Fibroblast of lung (primary cell): ENCODE results near the gene SPACA4.

Source experiments
- EZH2 ChIP-seq: IDR thresholded peaks from 2 replicates; pipeline ENCODE4 v1.5.1; 2012; ENCODE audit warnings: low read length, control low read depth, mild to moderate bottlenecking; ENCODE audit errors: missing control alignments
- TF ChIP-seq, protein P1 (sequence below), 2 donors: IDR thresholded peaks in 1 of 2; conservative IDR thresholded peaks in 1 of 2; 1 replicate in 1 of 2; 2 replicates in 1 of 2; pipeline ENCODE4 v1.5.1; 2011 to 2012; ENCODE audit warnings: low read length in 2 of 2, control low read depth in 1 of 2, inconsistent platforms in 1 of 2, low read depth in 1 of 2, mild to moderate bottlenecking in 1 of 2

DNA sequence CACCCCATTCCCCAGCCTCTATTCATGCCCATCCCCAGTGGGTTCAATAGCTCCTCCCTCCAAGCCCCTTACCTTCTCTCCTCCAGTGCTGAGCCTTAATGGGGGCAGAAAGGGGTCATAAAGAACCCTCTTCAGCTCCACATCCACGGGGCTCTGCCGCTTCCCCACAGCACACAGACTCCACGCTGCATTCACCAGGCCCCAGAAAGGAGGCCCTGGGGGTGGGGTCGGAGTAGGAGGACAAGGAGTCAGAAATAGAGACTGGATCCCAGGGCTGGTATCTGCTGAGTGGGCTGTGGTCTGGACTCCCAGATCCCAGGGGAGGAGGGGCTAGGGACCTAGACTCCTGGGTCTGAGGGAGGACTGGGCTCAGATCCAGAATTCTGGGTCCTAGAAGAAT lies 37.8 kb downstream of the SPACA4 start:
- TF ChIP-seq EZH2: no peak
- TF ChIP-seq, protein P1, sequence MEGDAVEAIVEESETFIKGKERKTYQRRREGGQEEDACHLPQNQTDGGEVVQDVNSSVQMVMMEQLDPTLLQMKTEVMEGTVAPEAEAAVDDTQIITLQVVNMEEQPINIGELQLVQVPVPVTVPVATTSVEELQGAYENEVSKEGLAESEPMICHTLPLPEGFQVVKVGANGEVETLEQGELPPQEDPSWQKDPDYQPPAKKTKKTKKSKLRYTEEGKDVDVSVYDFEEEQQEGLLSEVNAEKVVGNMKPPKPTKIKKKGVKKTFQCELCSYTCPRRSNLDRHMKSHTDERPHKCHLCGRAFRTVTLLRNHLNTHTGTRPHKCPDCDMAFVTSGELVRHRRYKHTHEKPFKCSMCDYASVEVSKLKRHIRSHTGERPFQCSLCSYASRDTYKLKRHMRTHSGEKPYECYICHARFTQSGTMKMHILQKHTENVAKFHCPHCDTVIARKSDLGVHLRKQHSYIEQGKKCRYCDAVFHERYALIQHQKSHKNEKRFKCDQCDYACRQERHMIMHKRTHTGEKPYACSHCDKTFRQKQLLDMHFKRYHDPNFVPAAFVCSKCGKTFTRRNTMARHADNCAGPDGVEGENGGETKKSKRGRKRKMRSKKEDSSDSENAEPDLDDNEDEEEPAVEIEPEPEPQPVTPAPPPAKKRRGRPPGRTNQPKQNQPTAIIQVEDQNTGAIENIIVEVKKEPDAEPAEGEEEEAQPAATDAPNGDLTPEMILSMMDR (conservative IDR thresholded peaks at IDR 0.05 in 1 of 2, IDR thresholded peaks at IDR 0.05 in 1 of 2; ENCODE audit: low read depth in 1 of 2, low read length in 2 of 2): no peak
